GM23248 (cell line): Measurements from ENCODE around the gene ITLN1. TPM values are rescaled to one million over a fixed set of nuclear protein-coding genes. Genes with fewer than 3 reads are reported as not detected.

Experiments used
- DNase-seq: peaks from one replicate; pipeline ENCODE4 v3.0.0-alpha.2; 2015
- H2AFZ ChIP-seq: fragments of 200-600 bp; sonication (generic); 2 replicates; pipeline ENCODE4 v1.6.1; 2016; ENCODE audit warnings: antibody characterized with exemption
- H3F3A ChIP-seq: fragments of 200-600 bp; sonication (generic); 2 replicates; pipeline ENCODE4 v1.6.1; 2016; ENCODE audit warnings: mild to moderate bottlenecking, antibody characterized with exemption, mixed run types; ENCODE audit not compliant: insufficient read depth
- H3K27ac ChIP-seq: fragments of 200-600 bp; sonication (generic); 2 replicates; pipeline ENCODE4 v1.5.1; 2016; ENCODE audit warnings: mild to moderate bottlenecking
- H3K27me3 ChIP-seq: fragments of 200-600 bp; sonication (generic); replicated peaks from 2 replicates; pipeline ENCODE4 v1.6.1; 2016; ENCODE audit warnings: mild to moderate bottlenecking; ENCODE audit not compliant: insufficient read depth
- H3K36me3 ChIP-seq: fragments of 200-600 bp; sonication (generic); 2 replicates; pipeline ENCODE4 v1.6.1; 2016; ENCODE audit warnings: low read depth, mild to moderate bottlenecking
- H3K4me1 ChIP-seq: fragments of 200-600 bp; sonication (generic); 2 replicates; pipeline ENCODE4 v1.6.1; 2016; ENCODE audit warnings: mild to moderate bottlenecking; ENCODE audit not compliant: insufficient read depth
- H3K4me2 ChIP-seq: fragments of 200-600 bp; sonication (generic); one replicate; pipeline ENCODE4 v1.6.1; 2016; ENCODE audit warnings: mild to moderate bottlenecking; ENCODE audit not compliant: unreplicated experiment
- H3K4me3 ChIP-seq: fragments of 200-600 bp; sonication (generic); 2 replicates; pipeline ENCODE4 v1.5.1; 2016; ENCODE audit warnings: mild to moderate bottlenecking
- H3K79me2 ChIP-seq: fragments of 200-600 bp; sonication (generic); 2 replicates; pipeline ENCODE4 v1.6.1; 2016; ENCODE audit warnings: mild to moderate bottlenecking; ENCODE audit not compliant: insufficient read depth
- H3K9ac ChIP-seq: fragments of 200-600 bp; sonication (generic); 2 replicates; pipeline ENCODE4 v1.6.1; 2016; ENCODE audit warnings: mild to moderate bottlenecking
- H3K9me2 ChIP-seq: fragments of 200-600 bp; sonication (generic); 2 replicates; pipeline ENCODE4 v1.6.1; 2016; ENCODE audit warnings: mixed run types, mild to moderate bottlenecking, moderate library complexity; ENCODE audit not compliant: insufficient read depth
- H3K9me3 ChIP-seq: fragments of 200-600 bp; sonication (generic); one replicate; pipeline ENCODE4 v1.6.1; 2017; ENCODE audit warnings: low read depth
- H4K20me1 ChIP-seq: fragments of 200-600 bp; sonication (generic); 2 replicates; pipeline ENCODE4 v1.6.0; 2016; ENCODE audit not compliant: insufficient read depth
- EZH2 ChIP-seq: fragments of 200-600 bp; sonication (generic); IDR thresholded peaks from 2 replicates; pipeline ENCODE4 v1.6.1; 2018; ENCODE audit warnings: antibody characterized with exemption, mild to moderate bottlenecking; ENCODE audit not compliant: insufficient read depth, poor library complexity, severe bottlenecking
- EZH2phosphoT487 ChIP-seq: fragments of 200-600 bp; sonication (generic); IDR thresholded peaks from 2 replicates; pipeline ENCODE4 v1.6.1; 2018; ENCODE audit warnings: antibody characterized with exemption, moderate library complexity, mild to moderate bottlenecking, low read depth; ENCODE audit not compliant: insufficient read depth
- WGBS, 2 experiments: methylation state at CpG; one replicate each; pipeline ENCODE4 v1.1.6; 2015 to 2017; ENCODE audit warnings: low lambda C conversion rate in 2 of 2, low coverage in 1 of 2; ENCODE audit errors: missing lambda C conversion rate in 2 of 2; 5-methylcytosine and 5-hydroxymethylcytosine counted together
- in situ Hi-C: fragments of 300-500 bp; cut with MboI; formaldehyde crosslinking; loops from 2 replicates; pipeline ENCODE4 v1.15.0; 2020
- polyA plus RNA-seq: library from polyadenylated mRNA; unstranded; fragments of >200 nt; fragmentation: Nextera tagmentation; extraction: Ambion mirVana; gene quantifications from 2 replicates; pipeline ENCODE4 v1.2.1, GENCODE V29; 2016
- total RNA-seq: library from RNA; depleted of rRNA; stranded (reverse); fragments of >200 nt; shearing (Covaris generic); gene quantifications from 2 replicates; pipeline ENCODE4 v1.2.3, GENCODE V29; 2014; rRNA removed

ITLN1 gene
- total and polyA plus RNA-seq, 2 experiments from 2014 or later = not detected

- no peaks in the 10 kb centered on the region for H3K36me3 ChIP-seq
- DNase-seq = peak; percentile 43
- H3K9me3 ChIP-seq = no peaks in the 10 kb centered on the region
- H3F3A ChIP-seq = no peaks in the 10 kb centered on the region
- H3K79me2 ChIP-seq = no peaks in the 10 kb centered on the region
- H2AFZ ChIP-seq = no peak overlapping the region
- H3K4me2 ChIP-seq = no peak overlapping the region
- 33 to 34% methylated on average over 8 of the region's 8 CpGs for WGBS, 2 experiments
- no peaks in the 10 kb centered on the region for H3K27me3 ChIP-seq
- no peak overlapping the region for H3K27ac ChIP-seq
- TF ChIP-seq EZH2 (no peak), EZH2phosphoT487 (no peak)
- no peak overlapping the region for H3K9ac ChIP-seq
- no peak overlapping the region for H3K4me3 ChIP-seq
- no peaks in the 10 kb centered on the region for H3K9me2 ChIP-seq
- no peaks in the 10 kb centered on the region for H4K20me1 ChIP-seq
- no peaks in the 10 kb centered on the region for H3K4me1 ChIP-seq
- in situ Hi-C loops = no loop called here
Measured at GRCh38 chr1:160830321-160831153, 54.4 kb downstream of the ITLN1 start.

- H3K4me2 ChIP-seq = no peak overlapping the region
- H3K4me3 ChIP-seq = no peak overlapping the region
- H2AFZ ChIP-seq = no peak overlapping the region
- no peaks in the 10 kb centered on the region for H3K9me3 ChIP-seq
- DNase-seq = no peak
- H3K27ac ChIP-seq = no peak overlapping the region
- no peaks in the 10 kb centered on the region for H3K27me3 ChIP-seq
- no peaks in the 10 kb centered on the region for H3F3A ChIP-seq
- no peaks in the 10 kb centered on the region for H3K9me2 ChIP-seq
- no peaks in the 10 kb centered on the region for H4K20me1 ChIP-seq
- H3K79me2 ChIP-seq = no peaks in the 10 kb centered on the region
- no peak overlapping the region for H3K9ac ChIP-seq
- no peak for TF ChIP-seq EZH2
- no peak for TF ChIP-seq EZH2phosphoT487
- 25 to 42% methylated on average over 1 of the region's 1 CpG for WGBS, 2 experiments
- no peaks in the 10 kb centered on the region for H3K36me3 ChIP-seq
- no peaks in the 10 kb centered on the region for H3K4me1 ChIP-seq
- in situ Hi-C loops = no loop called here
Measured at GRCh38 chr1:160829766-160830165, 55.2 kb downstream of the ITLN1 start.

- no peaks in the 10 kb centered on the region for H3K9me3 ChIP-seq
- no peaks in the 10 kb centered on the region for H3K36me3 ChIP-seq
- H3K4me2 ChIP-seq = no peak overlapping the region
- no peaks in the 10 kb centered on the region for H3K4me1 ChIP-seq
- no peak for TF ChIP-seq EZH2
- no peak for TF ChIP-seq EZH2phosphoT487
- no peaks in the 10 kb centered on the region for H4K20me1 ChIP-seq
- no peaks in the 10 kb centered on the region for H3K79me2 ChIP-seq
- no peaks in the 10 kb centered on the region for H3F3A ChIP-seq
- H3K27me3 ChIP-seq = no peaks in the 10 kb centered on the region
- in situ Hi-C loops = no loop called here
- H3K9me2 ChIP-seq = no peaks in the 10 kb centered on the region
- no peak overlapping the region for H3K9ac ChIP-seq
- no peak overlapping the region for H3K4me3 ChIP-seq
- H3K27ac ChIP-seq = no peak overlapping the region
- peak; percentile 64 for DNase-seq
- no peak overlapping the region for H2AFZ ChIP-seq
- 28 to 35% methylated on average over 2 of the region's 2 CpGs for WGBS, 2 experiments
Measured at GRCh38 chr1:160827418-160827817, 57.6 kb downstream of the ITLN1 start.

GRCh38 chr1:160826546-160826945 is 58.4 kb downstream of the ITLN1 start:
- WGBS, 2 experiments = 27 to 47% methylated on average over 1 of the region's 1 CpG

More at GRCh38 chr1:160826546-160826945, 58.4 kb downstream of the ITLN1 start:
- H2AFZ ChIP-seq = no peak overlapping the region
- in situ Hi-C loops = no loop called here
- H3K27me3 ChIP-seq = no peaks in the 10 kb centered on the region
- no peak overlapping the region for H3K9ac ChIP-seq
- no peak for TF ChIP-seq EZH2
- no peak for TF ChIP-seq EZH2phosphoT487
- H3K9me2 ChIP-seq = no peaks in the 10 kb centered on the region
- H3K27ac ChIP-seq = no peak overlapping the region
- no peak overlapping the region for H3K4me3 ChIP-seq
- H3K79me2 ChIP-seq = no peaks in the 10 kb centered on the region
- no peak overlapping the region for H3K4me2 ChIP-seq
- no peaks in the 10 kb centered on the region for H3K4me1 ChIP-seq
- no peaks in the 10 kb centered on the region for H4K20me1 ChIP-seq
- no peak for DNase-seq
- no peaks in the 10 kb centered on the region for H3F3A ChIP-seq
- H3K36me3 ChIP-seq = no peaks in the 10 kb centered on the region
- H3K9me3 ChIP-seq = no peaks in the 10 kb centered on the region

Other genes starting within 250 kb of the ITLN1 start
- gene SLAMF1, start 238.1 kb downstream of the ITLN1 start, total RNA-seq = not detected in 2 replicates
- gene SLAMF1, start 238.1 kb downstream of the ITLN1 start, polyA plus RNA-seq = not detected in 2 replicates
- gene CD48, start 173.4 kb downstream of the ITLN1 start, total RNA-seq = not detected in 2 replicates
- gene CD48, start 173.4 kb downstream of the ITLN1 start, polyA plus RNA-seq = 0.28 TPM in 1 of 2 replicates, not detected in the other
- gene SLAMF7, start 145.9 kb downstream of the ITLN1 start, total RNA-seq = not detected in 2 replicates
- gene SLAMF7, start 145.9 kb downstream of the ITLN1 start, polyA plus RNA-seq = not detected in 2 replicates
- not detected in 2 replicates for gene LY9, start 89.0 kb downstream of the ITLN1 start, total RNA-seq
- not detected in 2 replicates for gene LY9, start 89.0 kb downstream of the ITLN1 start, polyA plus RNA-seq
- not detected in 2 replicates for gene CD244, start 22.3 kb downstream of the ITLN1 start, total RNA-seq
- gene CD244, start 22.3 kb downstream of the ITLN1 start, polyA plus RNA-seq = not detected in 2 replicates
- gene ITLN2, start 69.6 kb upstream of the ITLN1 start, total RNA-seq = not detected in 2 replicates
- gene ITLN2, start 69.6 kb upstream of the ITLN1 start, polyA plus RNA-seq = not detected in 2 replicates
- gene F11R, start 136.0 kb upstream of the ITLN1 start, total RNA-seq = 0.76 and 1.5 TPM in 2 replicates
- gene F11R, start 136.0 kb upstream of the ITLN1 start, polyA plus RNA-seq = 0.52 and 0.53 TPM in 2 replicates
- not detected in 2 replicates for gene TSTD1, start 153.8 kb upstream of the ITLN1 start, total RNA-seq
- gene TSTD1, start 153.8 kb upstream of the ITLN1 start, polyA plus RNA-seq = not detected in 2 replicates
- gene USF1, start 160.8 kb upstream of the ITLN1 start, total RNA-seq = 53.2 and 68.4 TPM in 2 replicates
- 12.2 and 17.1 TPM in 2 replicates for gene USF1, start 160.8 kb upstream of the ITLN1 start, polyA plus RNA-seq
- not detected in 2 replicates for gene ARHGAP30, start 184.7 kb upstream of the ITLN1 start, total RNA-seq
- gene ARHGAP30, start 184.7 kb upstream of the ITLN1 start, polyA plus RNA-seq = 0.21 and 0.29 TPM in 2 replicates
- 0.54 TPM in 1 of 2 replicates, not detected in the other for gene NECTIN4, start 204.4 kb upstream of the ITLN1 start, total RNA-seq
- gene NECTIN4, start 204.4 kb upstream of the ITLN1 start, polyA plus RNA-seq = 0.40 and 0.54 TPM in 2 replicates
- gene KLHDC9, start 213.2 kb upstream of the ITLN1 start, total RNA-seq = 3.7 and 5.6 TPM in 2 replicates
- 3.2 and 3.3 TPM in 2 replicates for gene KLHDC9, start 213.2 kb upstream of the ITLN1 start, polyA plus RNA-seq
- 32.4 and 35.9 TPM in 2 replicates for gene PFDN2, start 232.9 kb upstream of the ITLN1 start, total RNA-seq
- 121 and 125 TPM in 2 replicates for gene PFDN2, start 232.9 kb upstream of the ITLN1 start, polyA plus RNA-seq
- 16.6 and 24.3 TPM in 2 replicates for gene NIT1, start 232.9 kb upstream of the ITLN1 start, total RNA-seq
- gene NIT1, start 232.9 kb upstream of the ITLN1 start, polyA plus RNA-seq = 30.4 and 30.9 TPM in 2 replicates
- gene DEDD, start 247.5 kb upstream of the ITLN1 start, total RNA-seq = 30.4 and 36.7 TPM in 2 replicates
- gene DEDD, start 247.5 kb upstream of the ITLN1 start, polyA plus RNA-seq = 37.8 and 38.4 TPM in 2 replicates